Ovary (tissue), 9 donors: Measurements from ENCODE around the gene FHOD1. TPM values are rescaled to one million over a fixed set of nuclear protein-coding genes. Genes with fewer than 3 reads are reported as not detected.

Experiments
- DNase-seq, 5 donors: peaks; one replicate each; pipeline ENCODE4 v3.0.0-alpha.2; 2019 to 2020
- H3K27ac ChIP-seq, 2 donors: fragments of 200-600 bp; one replicate each; pipeline versions ENCODE4 v1.5.1 to v1.8.0; 2019 to 2022
- H3K27me3 ChIP-seq: fragments of 200-600 bp; one replicate; pipeline ENCODE4 v1.8.0; 2022
- H3K36me3 ChIP-seq: fragments of 200-600 bp; sonication (generic); one replicate; pipeline ENCODE4 v1.5.1; 2019
- H3K4me1 ChIP-seq: one replicate; pipeline ENCODE4 v1.8.1; 2013; ENCODE audit warnings: mild to moderate bottlenecking, moderate library complexity; ENCODE audit not compliant: insufficient read depth
- H3K4me3 ChIP-seq: fragments of 200-600 bp; sonication (generic); one replicate; pipeline ENCODE4 v1.5.1; 2017
- H3K9me3 ChIP-seq, 2 donors: fragments of 200-600 bp in 1 of 2; sonication (generic) in 1 of 2; one replicate each; pipeline versions ENCODE4 v1.5.1 to v1.8.1; 2013 to 2019; ENCODE audit warnings: mild to moderate bottlenecking in 1 of 2, moderate library complexity in 1 of 2
- CTCF ChIP-seq, 3 donors: fragments of 450-650 bp in 2 of 3; fragments of 200-600 bp in 1 of 3; IDR thresholded peaks; one replicate each; pipeline versions ENCODE4 v1.5.1 to v1.8.0; 2016 to 2022; ENCODE audit warnings: antibody characterized with exemption in 3 of 3, mild to moderate bottlenecking in 1 of 3
- EP300 ChIP-seq: sonication (generic); formaldehyde crosslinking; IDR thresholded peaks from one replicate; pipeline ENCODE4 v1.6.1; 2017; ENCODE audit warnings: antibody characterized with exemption
- POLR2A ChIP-seq: fragments of 450-650 bp; IDR thresholded peaks from one replicate; pipeline ENCODE4 v1.6.1; 2017; ENCODE audit warnings: antibody characterized with exemption, mild to moderate bottlenecking, moderate library complexity
- WGBS, 3 donors: extraction: QIAGEN DNeasy Blood & Tissue Kit in 1 of 3; methylation state at CpG; one replicate each; pipeline versions ENCODE4 v1.1.5 to v1.1.7; 2013 to 2017; 5-methylcytosine and 5-hydroxymethylcytosine counted together
- intact Hi-C, 4 donors: fragments of 100-400 bp; cut with DNase I; formaldehyde crosslinking; loops; one replicate each; pipeline versions ENCODE4 v1.11.0 to v1.15.1; 2022 to 2023
- polyA plus RNA-seq, 2 donors: library from polyadenylated mRNA; stranded (reverse); fragments of 200-250 nt in 1 of 2; fragments of 350-450 nt in 1 of 2; fragmentation: Illumina TruSeq in 1 of 2; extraction: RNeasy Lipid Tissue Mini Kit (QIAGEN cat#74804) in 1 of 2; gene quantifications; one replicate each; pipeline ENCODE4 v1.2.3, GENCODE V29; 2013 to 2014
- total RNA-seq, 7 donors: library from RNA; depleted of rRNA in 2 of 7; stranded (reverse); fragments of >200 nt in 2 of 7; fragmentation: NEBNext Ultra II Directional in 3 of 7; extraction: Animal tissue kit (Norgen Biotek cat#: 25700) in 3 of 7; gene quantifications; one replicate each; pipeline versions ENCODE4 v1.1.0 to v1.2.4, GENCODE V29; 2016 to 2023
- donor health status: DM: no; HTN: no; CAD: no; lungs with moderate emphysema.
- donor health status: DM: no; HTN: no; CAD: no.
- donor health status: Bipolar disorder and iron deficiency.
- donor health status: DM: yes; HTN: yes; CAD: no.
- donor health status: DM: no; HTN: no; CAD: no.
- donor health status: DM: yes; HTN: yes; CAD: no.

The FHOD1 gene
- total and polyA plus RNA-seq, 9 donors = 16.0 to 84.2 (median 36.9) TPM

GRCh38 chr16:67211674-67212073 lies 35.6 kb downstream of the FHOD1 start:
- Histone ChIP-seq H3K9me3 (no peaks in the 10 kb centered on the region), H3K4me1 (peaks cover 9% of the 10 kb centered on the region), H3K36me3 (no peaks in the 10 kb centered on the region), H3K4me3 (no peak overlapping the region), H3K27me3 (no peaks in the 10 kb centered on the region), H3K27ac (no peak overlapping the region)
- WGBS, 3 donors = 32 to 50% (median 39%) methylated on average over 7 of the region's 7 CpGs
- no peak for TF ChIP-seq CTCF (IDR thresholded peaks at IDR 0.05)
- no peak for TF ChIP-seq EP300
- TF ChIP-seq POLR2A = no peak
- DNase-seq = no peak
- intact Hi-C loops = no loop called here

DNA sequence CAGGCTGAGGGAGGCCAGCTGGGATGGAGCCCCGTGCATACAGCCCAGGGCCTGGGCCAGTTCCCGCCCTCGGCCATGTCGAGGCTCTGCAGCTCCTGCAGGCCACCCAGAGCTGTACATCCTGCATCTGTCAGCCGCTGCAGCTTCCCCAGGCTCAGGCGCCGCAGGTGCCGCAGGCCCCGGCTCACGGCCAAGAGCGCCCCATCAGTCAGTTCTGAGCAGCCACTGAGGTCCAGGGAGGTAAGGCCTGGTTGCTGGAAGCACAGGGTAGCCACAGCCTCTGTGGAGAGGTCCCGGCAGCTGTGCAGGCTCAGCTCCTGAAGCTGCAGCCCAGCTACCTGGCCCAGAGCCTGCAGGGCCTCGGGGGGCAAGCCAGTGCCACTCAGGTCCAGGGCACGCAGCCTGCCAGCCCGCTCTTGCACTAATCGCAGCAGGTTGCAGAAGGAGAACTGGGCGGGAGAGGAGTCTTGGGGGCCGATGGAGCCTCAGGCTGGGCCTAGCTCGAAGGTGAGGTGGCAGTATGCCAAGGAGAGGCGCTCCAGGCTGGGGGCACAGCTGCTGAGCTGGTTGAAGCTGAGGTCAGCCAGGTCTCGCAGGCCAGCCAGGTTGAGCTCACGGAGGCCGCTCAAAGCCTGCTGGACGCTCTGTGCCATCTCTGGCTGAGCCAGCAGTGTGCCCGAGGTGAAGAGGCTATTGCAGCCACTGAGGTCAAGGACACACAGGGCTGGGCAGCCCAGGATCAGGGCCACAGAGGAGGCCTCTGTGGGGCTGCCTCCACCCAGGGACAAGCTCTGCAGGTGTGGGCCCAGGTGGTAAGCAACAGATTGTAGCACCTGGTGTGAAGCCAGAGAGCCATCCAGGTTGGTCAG lies 37.0 kb downstream of the FHOD1 start:
- peak in 1 of 5 donors; percentile 21 for DNase-seq
- 78 to 83% (median 82%) methylated on average over 19 to 25 of the region's 25 CpGs for WGBS, 3 donors
- Histone ChIP-seq H3K27ac (no peak overlapping the region), H3K9me3 (no peaks in the 10 kb centered on the region), H3K4me3 (no peak overlapping the region), H3K36me3 (no peaks in the 10 kb centered on the region), H3K4me1 (peaks cover 9% of the 10 kb centered on the region), H3K27me3 (no peaks in the 10 kb centered on the region)
- intact Hi-C loops = no loop called here
- TF ChIP-seq EP300 (no peak), CTCF (IDR thresholded peaks at IDR 0.05) (no peak), POLR2A (no peak)

GRCh38 chr16:67209565-67209964 lies 37.7 kb downstream of the FHOD1 start:
- Histone ChIP-seq H3K36me3 (no peaks in the 10 kb centered on the region), H3K27ac (no peak overlapping the region), H3K27me3 (no peaks in the 10 kb centered on the region), H3K9me3 (no peaks in the 10 kb centered on the region), H3K4me3 (no peak overlapping the region), H3K4me1 (peaks cover 9% of the 10 kb centered on the region)
- no peak for TF ChIP-seq POLR2A
- TF ChIP-seq CTCF (IDR thresholded peaks at IDR 0.05) = no peak
- TF ChIP-seq EP300 = no peak
- WGBS, 3 donors = 86 to 88% (median 88%) methylated on average over 8 of the region's 8 CpGs
- no peak for DNase-seq
- intact Hi-C loops = no loop called here

- no peak for TF ChIP-seq POLR2A
- no peak for TF ChIP-seq EP300
- TF ChIP-seq CTCF (IDR thresholded peaks at IDR 0.05) = no peak
- no peaks in the 10 kb centered on the region for H3K27me3 ChIP-seq
- intact Hi-C loops = no loop called here
- H3K4me1 ChIP-seq = peaks cover 9% of the 10 kb centered on the region
- DNase-seq = no peak
- H3K27ac ChIP-seq = no peak overlapping the region
- no peak overlapping the region for H3K4me3 ChIP-seq
- no peaks in the 10 kb centered on the region for H3K9me3 ChIP-seq
- WGBS, 3 donors = 70 to 81% (median 73%) methylated on average over 11 of the region's 11 CpGs
- H3K36me3 ChIP-seq = no peaks in the 10 kb centered on the region
Measured at GRCh38 chr16:67208154-67208896, 39.0 kb downstream of the FHOD1 start.
